Dedifferentiated amniotic fluid mesenchymal stem cell (primary cell): ENCODE data around the gene NTF4.
"Not testable (repeated sequence)": the region's sequence is repeated elsewhere in the genome, so short reads cannot be mapped to it uniquely, and the experiment has no call there.

Source experiments
- DNase-seq: peaks from one replicate; pipeline ENCODE4 v3.0.0-alpha.2; 2016; ENCODE audit errors: extremely low spot score

Gene NTF4

GRCh38 chr19:49020931-49021895, 43.4 kb downstream of the NTF4 start:
- DNase-seq: no peak

GRCh38 chr19:49020342-49020741, 44.3 kb downstream of the NTF4 start:
- DNase-seq: no peak

GRCh38 chr19:49019242-49019932, 45.2 kb downstream of the NTF4 start:
- DNase-seq: no peak

- not testable (repeated sequence) for DNase-seq
Measured at GRCh38 chr19:49018388-49019241, 46.0 kb downstream of the NTF4 start.

GRCh38 chr19:49017666-49018351, 46.8 kb downstream of the NTF4 start:
- peak; percentile 14 for DNase-seq

- no peak for DNase-seq
Measured at GRCh38 chr19:49017041-49017665, 47.5 kb downstream of the NTF4 start, which contains the start of gene LHB. LHB (minus strand) TSS chr19:49017091; CDS start chr19:49017081, 10 bp downstream.

GRCh38 chr19:49016067-49016839, 48.4 kb downstream of the NTF4 start:
- no peak for DNase-seq

- DNase-seq: no peak
Measured at GRCh38 chr19:49014870-49015255, 49.8 kb downstream of the NTF4 start.

- DNase-seq: no peak
Measured at GRCh38 chr19:49014123-49014869, 50.3 kb downstream of the NTF4 start.

- DNase-seq: no peak
Measured at GRCh38 chr19:49011194-49011593, 53.4 kb downstream of the NTF4 start.
